Stimulated activated CD4-positive, alpha-beta T cell treated with anti-CD3 and anti-CD28 coated beads, Interleukin-4, amount 100 ng/mL, for 1 hour (primary cell): Measurements from ENCODE around the gene SERPINE1.
A peak's percentile ranks its signal among the peaks of the same experiment; 100 is the strongest.

Experiments
- DNase-seq: peaks from one replicate; pipeline ENCODE4 v3.0.0-alpha.2; 2020

SERPINE1 gene

DNA sequence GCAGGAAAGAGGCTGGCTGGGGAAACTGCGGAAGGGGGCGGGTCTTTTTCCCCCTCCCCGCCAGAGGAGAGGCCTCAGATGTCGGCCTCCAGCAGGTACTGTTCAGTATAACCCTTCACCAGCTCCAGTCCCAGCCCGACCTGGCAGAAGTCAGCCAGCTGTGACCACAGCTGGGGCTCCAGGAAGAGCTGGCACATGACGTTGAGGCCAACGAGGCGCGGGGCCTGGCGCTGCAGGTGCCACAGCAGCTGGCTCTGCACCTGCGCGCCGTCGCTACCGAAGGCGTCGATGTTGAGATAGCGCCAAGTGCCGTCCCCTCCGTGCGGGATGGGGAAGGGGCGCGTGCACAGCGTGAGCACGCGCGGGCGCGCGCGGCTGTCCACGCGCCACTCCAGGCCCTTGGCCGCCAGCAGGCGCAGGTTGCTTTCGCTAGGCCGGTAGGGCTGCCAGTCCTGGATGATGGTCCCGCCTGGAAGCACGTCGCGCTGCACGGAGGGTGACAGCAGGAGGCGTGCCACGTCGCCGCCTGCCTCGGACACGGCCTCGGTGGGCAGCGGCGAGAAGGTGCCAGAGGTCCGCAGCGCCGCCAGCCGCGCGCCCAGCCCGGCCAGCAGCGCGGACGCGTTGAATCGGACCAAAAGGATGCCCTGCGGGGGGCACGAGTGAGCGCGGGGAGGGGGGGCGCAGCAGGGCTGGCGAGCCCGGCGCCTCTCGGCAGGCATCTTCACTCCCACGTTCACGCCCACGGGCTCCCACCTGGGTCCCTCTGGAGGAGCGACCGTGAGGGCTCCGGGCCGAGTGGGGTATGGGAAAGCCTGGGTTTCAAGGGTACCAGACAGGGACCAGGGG is 45.3 kb downstream of the SERPINE1 start:
- no peak for DNase-seq

DNA sequence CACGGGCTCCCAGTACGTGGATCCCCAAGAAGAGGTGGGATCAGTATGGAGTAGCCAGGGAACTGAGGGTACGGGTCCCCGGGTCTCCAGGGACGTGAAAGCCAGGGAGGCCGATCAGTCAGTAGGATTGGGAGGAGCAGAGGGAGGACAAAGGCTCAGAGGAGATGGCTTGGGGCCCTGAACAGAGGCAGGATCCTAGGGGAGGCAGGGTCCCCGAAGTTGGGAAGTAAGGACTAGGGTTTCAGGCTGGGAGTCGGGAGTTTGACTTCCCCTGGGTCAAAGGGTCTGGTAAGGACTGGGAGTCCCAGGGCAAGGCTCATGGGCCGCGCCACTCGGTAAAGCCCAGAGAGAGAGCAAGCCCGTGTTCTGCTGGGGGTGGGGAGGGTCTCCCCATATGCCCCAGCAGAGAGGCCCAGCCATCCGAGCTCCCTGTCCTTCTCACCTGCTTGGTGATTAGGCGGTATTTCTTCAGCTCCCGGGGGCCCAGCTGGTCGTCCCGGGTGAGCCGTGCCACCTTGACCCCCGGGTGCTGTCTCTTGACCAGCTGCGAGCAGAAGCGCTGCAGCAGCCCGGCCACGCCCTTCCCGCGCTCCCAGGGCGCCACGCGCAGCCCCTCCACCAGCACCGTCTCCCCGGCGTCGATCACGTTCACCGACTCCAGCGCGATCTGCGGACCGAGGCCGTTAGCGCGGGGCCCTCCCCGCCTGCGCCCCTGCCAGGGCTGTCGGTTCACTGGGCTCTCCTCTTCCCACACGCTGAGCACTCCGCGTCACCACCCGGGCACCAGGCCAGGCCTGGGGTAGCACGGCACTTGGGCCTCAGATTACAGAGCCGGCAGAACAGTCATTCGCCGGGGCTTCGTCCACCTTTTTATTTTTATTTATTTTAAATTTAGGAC is 46.2 kb downstream of the SERPINE1 start:
- no peak for DNase-seq

DNA sequence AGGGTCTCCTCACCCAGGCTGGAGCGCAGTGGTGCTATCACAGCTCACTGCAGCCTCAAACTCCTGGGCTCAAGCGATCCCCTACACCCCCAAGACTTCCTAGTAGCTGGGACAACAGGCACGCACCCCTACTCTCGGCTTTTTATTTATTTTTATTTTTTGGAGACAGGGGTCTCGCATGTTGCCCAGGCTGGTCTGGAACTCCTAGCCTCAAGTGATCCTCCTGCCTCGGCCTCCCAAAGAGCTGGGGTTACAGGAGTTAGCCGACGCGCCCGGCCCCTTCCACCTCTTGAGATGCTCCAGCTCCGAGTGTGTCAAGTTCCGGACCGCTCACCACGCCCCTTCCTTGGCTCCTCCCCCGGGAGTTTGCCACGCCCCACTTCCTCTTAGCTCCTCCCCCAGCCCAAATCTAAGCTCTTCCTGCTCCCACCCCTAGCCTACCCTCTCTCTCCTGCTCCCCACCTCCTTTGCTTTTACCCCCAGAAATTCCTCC is 46.9 kb downstream of the SERPINE1 start:
- peak; percentile 60 for DNase-seq

DNA sequence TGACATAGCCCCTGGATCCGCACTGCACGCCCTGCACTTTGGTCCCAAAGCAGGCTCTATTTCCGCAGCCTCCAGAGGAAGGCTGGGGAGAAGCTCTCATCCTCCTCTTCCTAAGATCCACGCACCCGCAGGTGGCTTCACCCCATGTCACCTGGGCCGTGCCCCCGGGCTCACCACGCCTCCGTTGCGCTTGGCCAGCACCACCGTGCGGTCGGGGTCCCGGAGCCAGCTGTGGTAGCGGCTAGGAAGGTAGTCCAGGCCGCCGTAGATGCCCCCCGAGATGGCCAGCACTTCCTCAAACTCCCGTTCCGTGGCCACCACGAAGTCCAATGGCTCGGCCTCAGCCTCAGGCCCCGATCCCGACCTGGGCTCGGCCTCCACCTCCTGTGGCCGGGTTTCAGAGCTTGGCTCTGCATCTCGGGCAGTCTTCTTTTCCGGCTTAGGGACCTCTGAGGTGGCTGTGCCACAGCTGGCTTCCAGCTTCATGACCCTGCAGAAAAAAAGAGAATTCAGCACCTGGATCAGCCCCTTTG is 47.5 kb downstream of the SERPINE1 start:
- no peak for DNase-seq

DNA sequence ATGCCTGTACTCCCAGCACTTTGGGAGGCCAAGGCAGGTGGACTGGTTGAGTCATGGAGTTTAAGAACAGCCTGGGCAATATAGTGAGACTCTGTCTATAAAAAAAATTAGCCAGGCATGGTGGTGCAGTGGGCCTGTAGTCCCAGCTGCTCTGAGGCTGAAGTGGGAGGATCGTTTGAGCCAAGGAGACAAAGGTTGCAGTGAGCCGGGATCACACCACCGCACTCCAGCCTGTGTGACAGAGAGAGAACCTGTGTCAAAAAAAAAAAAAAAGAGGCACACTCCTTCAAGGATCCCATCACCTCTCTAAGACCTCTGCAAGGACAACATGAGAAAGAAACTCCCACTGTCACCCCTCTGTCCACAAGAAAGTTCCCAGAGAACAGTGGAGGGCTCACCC is 48.8 kb downstream of the SERPINE1 start:
- no peak for DNase-seq

DNA sequence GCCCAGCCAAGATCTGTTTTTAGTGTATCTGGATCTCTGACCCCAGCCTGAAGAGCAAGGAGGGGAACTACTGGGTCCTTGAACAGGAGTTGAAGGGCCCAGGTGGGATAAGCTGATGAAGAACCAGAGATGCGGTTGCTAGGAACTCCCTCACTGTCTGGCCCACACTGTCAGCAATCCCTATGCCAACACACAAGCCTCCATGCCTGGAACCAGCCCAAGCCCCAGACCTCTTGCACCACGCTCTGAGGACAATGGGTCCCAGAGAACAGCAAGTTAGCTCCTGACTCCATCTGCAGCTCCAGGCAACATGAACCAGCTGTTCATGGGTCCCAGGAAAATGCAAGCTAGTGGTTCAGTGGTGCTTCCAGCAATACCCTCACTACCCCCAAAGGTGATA is 50.7 kb downstream of the SERPINE1 start:
- DNase-seq: no peak

DNA sequence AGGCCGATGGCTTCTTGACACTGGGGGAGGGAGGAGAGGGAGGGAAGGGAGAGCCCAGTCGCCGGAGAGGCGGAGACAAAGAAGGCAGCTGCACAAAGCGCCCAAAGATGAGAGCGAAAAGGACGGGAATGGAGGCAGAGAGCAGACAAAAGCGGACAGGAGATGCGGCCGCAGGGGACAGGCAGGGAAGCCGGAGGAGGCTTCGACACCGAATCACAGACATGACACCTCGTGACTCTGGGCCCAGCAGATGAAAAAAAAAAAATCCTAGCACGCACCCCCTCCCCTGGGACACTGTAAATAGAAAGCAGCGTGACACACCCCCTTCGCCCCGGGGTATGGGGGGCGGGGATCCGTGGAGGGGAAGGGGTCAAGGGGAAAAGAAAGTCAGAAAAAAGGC is 52.2 kb downstream of the SERPINE1 start:
- no peak for DNase-seq

DNA sequence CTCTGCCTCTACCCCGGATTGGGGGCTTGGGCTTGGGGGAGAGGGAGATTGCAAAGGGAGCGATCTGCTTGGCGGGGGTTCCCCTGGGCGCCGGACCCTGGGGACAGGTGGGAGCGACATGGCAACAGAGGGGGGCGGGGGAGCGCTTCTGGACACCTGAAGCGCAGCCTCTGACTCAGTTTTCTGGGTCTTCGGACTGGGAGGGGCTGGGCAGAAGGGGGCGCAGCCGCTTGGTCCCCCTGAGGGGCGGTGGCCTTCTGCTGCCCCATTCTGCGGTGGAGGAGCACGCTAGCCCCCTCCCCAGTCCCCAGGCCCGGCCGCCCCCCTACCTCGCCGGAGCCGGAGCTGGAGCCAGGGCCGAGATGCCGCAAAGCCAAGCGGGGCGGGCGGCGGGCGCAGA is 52.8 kb downstream of the SERPINE1 start:
- DNase-seq: no peak

DNA sequence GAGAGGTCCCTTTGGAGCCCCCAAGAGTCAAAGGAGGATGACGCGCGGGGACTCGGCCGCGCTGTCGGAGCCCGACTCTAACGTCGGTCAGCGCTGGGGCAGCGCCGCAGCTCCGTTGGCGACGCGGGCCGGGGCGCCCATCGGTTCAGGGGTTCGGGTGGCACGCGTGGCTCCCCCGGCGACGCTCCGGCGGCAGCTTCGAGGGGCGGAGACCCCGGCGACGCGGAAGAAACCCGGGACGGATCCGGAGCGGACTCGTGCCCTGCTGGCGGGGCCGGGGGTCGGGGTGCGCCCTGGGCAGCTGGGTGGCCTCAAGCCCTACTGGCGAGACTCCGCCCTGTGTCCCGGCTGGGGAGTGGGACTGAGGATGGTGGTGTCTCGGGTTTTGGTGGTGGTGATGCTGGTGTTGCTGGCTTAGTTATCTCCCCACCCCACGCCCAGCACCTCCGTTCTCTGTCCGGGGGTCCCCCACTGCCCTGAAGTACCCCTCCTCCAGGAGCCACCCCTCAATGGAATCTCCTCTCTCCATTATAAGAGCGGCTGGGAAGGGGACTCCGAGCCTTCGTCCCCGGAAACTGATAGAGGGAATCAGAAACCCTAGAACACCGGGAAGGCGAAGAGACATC is 53.3 kb downstream of the SERPINE1 start, which contains the start of gene NAT16:
TSS of gene NAT16 (minus strand) at position 164 of the 626 bp plus-strand sequence. CDS start 5,486 bp downstream, outside the sequence.
- DNase-seq: no peak

DNA sequence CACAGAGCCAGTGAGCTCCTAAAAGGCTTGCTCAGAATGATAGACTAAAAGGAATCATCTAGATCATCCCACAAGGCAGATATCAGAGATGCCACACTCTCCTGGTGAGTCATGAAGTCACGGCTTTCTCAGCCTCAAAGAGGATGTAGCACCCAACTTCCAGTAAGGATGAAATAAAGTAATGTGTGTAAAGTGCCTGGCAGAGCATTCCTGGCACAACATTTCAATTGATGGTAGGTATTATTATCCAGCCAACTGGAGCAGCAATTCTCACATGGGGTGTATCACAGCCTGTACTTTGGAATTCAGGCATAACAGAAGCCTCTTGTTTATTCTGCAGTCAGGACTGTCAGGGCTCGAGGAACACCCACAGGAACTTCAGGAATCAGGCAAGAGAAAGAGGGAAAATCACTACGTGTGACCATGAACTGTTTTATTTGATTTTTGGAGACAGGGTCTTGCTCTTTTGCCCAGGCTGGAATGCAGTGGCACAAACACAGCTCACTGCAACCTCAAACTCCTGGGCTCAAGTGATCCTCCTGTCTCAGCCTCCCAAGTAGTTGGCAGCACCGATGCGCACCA is 58.4 kb downstream of the SERPINE1 start:
- DNase-seq: no peak

DNA sequence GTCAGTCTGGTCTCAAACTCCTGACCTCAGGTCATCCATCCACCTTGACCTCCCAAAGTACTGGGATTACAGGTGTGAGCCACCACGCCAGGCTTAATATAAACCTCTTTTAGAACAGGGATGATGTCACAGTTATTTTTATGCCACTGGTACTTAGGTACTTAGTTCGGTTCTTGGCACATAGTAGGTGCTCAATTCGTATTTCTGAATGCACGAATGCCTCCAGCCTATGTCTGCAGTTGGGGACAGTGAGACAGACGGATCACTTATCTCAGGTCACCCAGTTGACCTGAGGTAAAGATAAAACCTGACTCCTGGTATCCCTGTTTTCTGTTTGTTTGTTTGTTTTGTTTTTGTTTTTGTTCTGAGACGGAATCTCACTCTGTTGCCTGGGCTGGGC is 59.3 kb downstream of the SERPINE1 start:
- DNase-seq: no peak

DNA sequence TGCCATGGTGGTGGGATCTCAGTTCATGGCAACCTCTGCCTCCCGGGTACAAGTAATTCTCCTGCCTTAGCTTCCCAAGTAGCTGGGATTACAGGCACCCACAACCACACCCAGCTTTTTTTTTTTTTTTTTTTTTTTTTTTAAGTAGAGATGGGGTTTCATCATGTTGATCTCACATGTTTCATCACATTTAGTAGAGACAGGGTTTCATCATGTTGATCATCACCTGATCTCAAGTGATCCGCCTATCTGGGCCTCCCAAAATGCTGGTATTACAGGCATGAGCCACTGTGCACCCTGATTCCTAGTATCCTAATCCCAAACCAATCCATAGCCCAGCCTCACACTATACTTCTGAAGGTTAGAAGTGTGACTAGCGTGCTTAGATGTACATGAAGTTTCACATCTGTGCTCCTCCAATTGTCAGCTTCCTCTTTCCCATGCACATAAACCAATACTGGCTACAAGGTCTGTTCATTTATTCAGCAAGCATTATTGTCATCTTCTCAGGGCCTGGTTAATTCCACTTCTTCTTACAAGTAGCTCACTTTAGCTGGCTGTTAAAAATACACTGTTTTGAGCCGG is 60.0 kb downstream of the SERPINE1 start:
- no peak for DNase-seq
